Frontal cortex (tissue), 4 donors: ENCODE data around the gene APOL6. TPM values are rescaled to one million over a fixed set of nuclear protein-coding genes. Genes with fewer than 3 reads are reported as not detected.

Source experiments
- DNase-seq, 2 donors: peaks; one replicate each; pipeline ENCODE4 v3.0.0; 2012; ENCODE audit warnings: low spot score in 2 of 2
- FAIRE-seq: peaks from 2 replicates; lab custom pipeline; 2012; peaks lifted over from hg19 to GRCh38; lab: Jason Lieb, UNC
- total RNA-seq: library from RNA; depleted of rRNA; stranded (reverse); fragments of >200 nt; gene quantifications from one replicate; pipeline ENCODE4 v1.2.3, GENCODE V29; 2014
- donor health status: control.
- donor health status: control.
- donor health status: control.

APOL6 gene
- total RNA-seq, 1 donor from 2014 or later = 0.82 TPM

DNA sequence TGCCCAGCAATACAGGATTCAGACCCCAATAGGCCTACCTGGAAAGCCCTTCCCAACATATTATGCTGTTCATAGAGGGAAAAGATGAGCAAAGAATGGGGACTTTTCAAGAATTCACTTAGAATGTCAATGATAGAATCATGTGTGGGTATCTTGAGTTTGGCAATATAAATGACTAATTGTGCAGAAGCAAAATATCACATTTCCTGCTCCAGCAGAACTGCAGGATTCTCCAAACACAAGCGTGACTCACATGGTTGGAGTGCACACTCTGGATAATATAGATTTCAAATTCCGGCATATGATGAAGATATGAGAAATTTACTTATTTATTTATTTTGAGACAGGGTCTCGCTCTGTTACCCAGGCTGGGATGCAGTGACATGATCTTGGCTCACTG, 56.9 kb downstream of the APOL6 start:
- DNase-seq (no peak), FAIRE-seq (no peak)

DNA sequence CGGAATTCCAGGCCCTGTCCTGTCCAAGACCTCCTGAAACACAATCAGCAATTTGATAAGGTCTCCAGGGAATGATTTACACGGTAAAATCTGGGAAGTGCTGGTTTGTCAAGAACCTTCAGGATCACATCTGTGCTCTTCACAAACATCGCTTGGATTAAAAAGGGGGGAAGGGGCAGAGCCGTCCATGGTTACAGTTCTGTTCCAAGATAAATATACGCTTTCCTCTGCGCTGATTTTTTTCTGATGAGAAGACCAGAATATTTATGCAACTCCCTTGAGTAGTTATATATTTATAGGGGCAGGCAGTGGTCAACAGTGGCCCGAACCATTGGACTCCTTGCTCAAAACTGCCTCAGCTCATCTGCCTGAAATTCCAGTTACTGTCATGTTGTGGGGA, 60.2 kb downstream of the APOL6 start:
- DNase-seq (no peak), FAIRE-seq (no peak)

DNA sequence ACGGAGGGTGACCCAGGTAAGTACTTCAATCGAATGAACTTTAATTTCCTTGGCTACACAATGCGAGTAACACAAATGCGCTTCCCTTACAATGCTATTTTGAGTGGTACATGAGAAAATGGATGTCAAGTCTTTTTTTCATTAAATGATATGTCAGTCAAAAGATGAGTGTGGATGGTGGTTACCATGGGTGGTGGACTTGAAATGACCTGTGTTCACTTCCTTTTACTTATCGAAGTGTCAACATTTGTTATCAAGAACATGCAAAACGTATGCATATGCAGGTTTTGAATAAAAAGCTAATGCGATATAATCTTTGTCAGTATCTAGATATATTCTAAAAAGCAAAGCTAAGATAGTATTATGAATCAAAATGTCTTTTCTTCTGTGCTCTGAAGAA, 60.7 kb downstream of the APOL6 start:
- FAIRE-seq (no peak), DNase-seq (no peak)

DNA sequence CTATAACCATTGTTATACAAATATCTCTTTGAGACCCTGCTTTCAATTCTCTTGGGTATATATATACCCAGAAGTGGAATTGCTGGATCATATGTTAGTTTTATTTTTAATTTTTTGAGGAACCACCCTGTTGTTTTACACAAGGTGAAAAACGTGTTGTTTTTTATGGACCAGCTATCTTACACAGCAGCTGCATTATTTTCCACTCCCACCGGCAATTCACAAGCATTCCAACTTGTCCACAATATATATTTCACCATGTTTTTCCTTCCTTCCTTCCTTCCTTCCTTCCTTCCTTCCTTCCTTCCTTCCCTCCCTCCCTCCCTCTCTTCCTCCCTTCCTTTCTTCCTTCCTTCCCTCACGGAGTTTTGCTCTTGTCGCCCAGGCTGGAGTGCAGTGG, 63.1 kb downstream of the APOL6 start:
- DNase-seq = no peak
- no peak for FAIRE-seq

DNA sequence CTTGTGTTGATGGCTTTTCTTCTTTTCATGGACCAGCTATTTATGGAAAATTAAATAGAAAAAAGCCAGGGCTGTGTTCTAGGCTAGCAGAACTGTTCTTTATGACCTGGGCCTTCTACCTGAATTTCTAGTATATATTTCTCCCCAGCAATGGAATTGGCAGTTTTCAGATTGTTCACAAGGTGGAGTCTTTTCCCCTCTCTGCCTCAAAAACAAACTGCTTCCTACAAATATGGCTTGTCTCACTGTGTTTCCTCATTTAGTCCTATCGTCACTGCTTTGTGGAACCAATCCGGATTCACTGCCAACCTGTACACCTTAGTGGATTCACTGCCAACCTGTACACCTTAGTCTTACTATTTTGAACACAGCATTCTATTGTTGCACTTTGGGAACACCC, 64.4 kb downstream of the APOL6 start:
- DNase-seq (no peak), FAIRE-seq (no peak)

DNA sequence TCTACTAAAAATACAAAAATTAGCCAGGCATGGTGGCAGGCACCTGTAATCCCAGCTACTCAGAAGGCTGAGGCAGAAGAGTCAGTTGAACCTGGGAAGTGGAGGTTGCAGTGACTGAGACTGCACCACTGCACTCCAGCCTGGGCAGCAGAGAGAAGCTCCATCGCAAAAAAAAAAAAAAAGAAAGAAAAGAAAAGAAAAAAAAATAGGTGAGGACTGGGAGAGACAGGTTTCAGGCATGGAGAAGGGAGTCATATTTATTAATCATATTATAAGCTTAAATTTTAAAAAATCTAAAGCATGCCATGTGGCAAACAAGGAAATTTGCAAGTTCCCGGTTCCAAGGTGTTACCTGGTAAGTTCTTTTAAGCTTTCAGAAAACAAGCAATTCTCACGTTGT, 69.3 kb downstream of the APOL6 start, which contains the start of gene APOL5:
Gene APOL5 (plus strand): TSS at position 301 of the 400 bp plus-strand sequence. CDS start 0 bp downstream, at position 301.
- no peak for FAIRE-seq
- DNase-seq = no peak

Other genes starting within 250 kb of the APOL6 start
- 9.4 TPM for gene MCM5, start 248.3 kb upstream of the APOL6 start, total RNA-seq
- gene RASD2, start 107.6 kb upstream of the APOL6 start, total RNA-seq = 1.2 TPM
- not detected for gene MB, start 31.1 kb upstream of the APOL6 start, total RNA-seq
- gene APOL5, start 69.4 kb downstream of the APOL6 start, total RNA-seq = not detected